ENCODE data around the gene CDKL2. TPM values are rescaled to one million over a fixed set of nuclear protein-coding genes. Genes with fewer than 3 reads are reported as not detected.

The CDKL2 gene
- polyA plus RNA-seq, 3 donors: 10.5 to 12.7 (median 10.8) TPM

Other genes starting within 250 kb of the CDKL2 start
- 10 to 100 TPM; 46.3 to 63.1 (median 52.2) TPM for gene RCHY1, start 116.1 kb downstream of the CDKL2 start, polyA plus RNA-seq (ENCODE audit: insufficient read length in 3 of 3)
- 10 to 100 TPM; 18.2 to 31.0 (median 20.0) TPM for gene THAP6, start 116.1 kb downstream of the CDKL2 start, polyA plus RNA-seq (ENCODE audit: insufficient read length in 3 of 3)
- under 1 TPM in 2 of 3 donors, not detected in 1; 0.16 to 0.29 TPM for gene ODAPH, start 74.5 kb downstream of the CDKL2 start, polyA plus RNA-seq (ENCODE audit: insufficient read length in 3 of 3)
- gene G3BP2, start 42.9 kb upstream of the CDKL2 start, polyA plus RNA-seq (ENCODE audit: insufficient read length in 3 of 3): 100 to 1,000 TPM; 158 to 189 (median 166) TPM
- 10 to 100 TPM; 76.8 to 86.5 (median 84.7) TPM for gene USO1, start 94.0 kb upstream of the CDKL2 start, polyA plus RNA-seq (ENCODE audit: insufficient read length in 3 of 3)